HG02588 (cell line): ENCODE measurements around the gene ATP1A2.

ENCODE experiments used
- ATAC-seq: cut with Tn5 transposase; IDR thresholded peaks from one replicate; pipeline ENCODE4 v1.9.1; 2021; ENCODE audit warnings: mild to moderate bottlenecking, moderate library complexity; ENCODE audit not compliant: unreplicated experiment

ATP1A2 gene

GRCh38 chr1:160168609-160169369, 53.2 kb downstream of the ATP1A2 start:
- no peak for ATAC-seq

GRCh38 chr1:160169553-160170399, 54.2 kb downstream of the ATP1A2 start:
- peak; percentile 63 for ATAC-seq

- no peak for ATAC-seq
These were observed 55.8 kb downstream of the ATP1A2 start for GRCh38 chr1:160171354-160171753.

DNA sequence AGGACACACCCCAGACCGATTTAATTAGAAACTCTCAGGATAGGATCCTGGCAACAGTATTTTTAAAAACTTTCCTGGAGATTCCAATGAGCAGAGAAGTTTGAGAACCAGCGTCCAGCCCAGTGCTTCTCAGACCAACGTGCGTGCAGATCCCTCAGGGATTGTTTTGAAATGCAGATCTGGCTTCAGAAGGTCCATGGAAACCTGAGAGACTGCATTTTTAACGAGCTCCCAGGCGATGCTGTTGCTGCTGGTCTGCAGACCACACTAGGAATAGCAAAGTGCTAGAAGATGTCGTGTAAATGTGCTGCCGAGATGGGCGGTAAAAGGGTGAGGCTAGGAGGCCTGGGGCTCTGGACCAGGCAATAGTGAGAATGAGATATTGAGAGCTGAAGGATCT, 56.4 kb downstream of the ATP1A2 start:
- no peak for ATAC-seq

DNA sequence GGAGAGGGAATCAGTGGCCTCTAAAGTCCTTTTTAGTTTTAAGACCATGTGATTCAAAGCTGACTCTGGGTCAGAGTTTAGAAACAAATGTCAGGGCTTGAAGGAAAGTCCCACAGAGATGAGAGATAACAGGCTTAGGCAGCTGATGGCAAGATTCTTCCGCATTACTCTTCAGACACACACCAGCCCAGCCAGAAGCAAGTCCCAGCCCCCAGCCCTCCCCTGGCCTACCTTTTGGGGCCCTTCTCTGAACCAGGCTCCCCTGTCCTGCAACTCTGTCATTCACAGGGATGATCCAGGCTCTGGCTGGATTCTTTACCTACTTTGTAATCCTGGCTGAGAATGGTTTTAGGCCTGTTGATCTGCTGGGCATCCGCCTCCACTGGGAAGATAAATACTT, 61.7 kb downstream of the ATP1A2 start:
- ATAC-seq = no peak

- no peak for ATAC-seq
These were observed 62.1 kb downstream of the ATP1A2 start for GRCh38 chr1:160177667-160178066.

GRCh38 chr1:160178731-160179130, 63.2 kb downstream of the ATP1A2 start:
- no peak for ATAC-seq

DNA sequence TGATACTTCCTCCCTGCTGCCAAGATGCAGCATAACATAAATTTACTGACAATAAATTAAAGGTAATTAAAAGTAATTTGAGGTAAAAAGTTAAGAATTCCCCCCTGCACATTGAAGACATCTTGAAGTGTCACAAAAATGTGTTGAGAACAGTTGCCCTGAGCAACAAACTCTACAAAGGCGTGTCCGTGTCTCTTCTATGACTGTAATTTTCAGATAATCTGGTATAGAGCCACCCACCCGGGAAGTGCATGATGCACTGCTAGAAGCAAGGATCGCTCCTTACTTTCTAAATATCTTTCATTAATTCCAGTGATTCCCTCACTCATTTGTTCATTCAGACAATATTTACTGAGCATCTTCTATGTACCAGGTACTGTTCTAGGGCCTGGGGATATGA, 63.8 kb downstream of the ATP1A2 start:
- no peak for ATAC-seq

DNA sequence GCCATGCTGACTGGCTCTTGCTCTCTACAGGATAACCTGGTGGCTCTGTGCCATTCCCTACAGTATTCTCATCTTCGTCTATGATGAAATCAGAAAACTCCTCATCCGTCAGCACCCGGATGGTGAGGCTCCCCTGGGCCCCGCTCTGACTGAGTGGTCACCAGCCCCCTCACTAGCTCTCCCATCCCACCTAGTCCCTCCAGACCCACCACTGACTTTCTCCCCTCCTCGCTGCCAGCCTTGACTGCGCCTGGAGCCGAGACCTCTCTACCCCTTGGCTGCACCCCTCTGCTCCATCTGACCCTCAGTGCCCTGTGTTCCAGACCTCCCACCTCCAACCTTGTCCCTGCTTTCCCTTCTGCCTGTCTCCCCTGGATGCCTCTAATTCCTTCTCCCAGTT, 70.7 kb downstream of the ATP1A2 start:
- no peak for ATAC-seq

DNA sequence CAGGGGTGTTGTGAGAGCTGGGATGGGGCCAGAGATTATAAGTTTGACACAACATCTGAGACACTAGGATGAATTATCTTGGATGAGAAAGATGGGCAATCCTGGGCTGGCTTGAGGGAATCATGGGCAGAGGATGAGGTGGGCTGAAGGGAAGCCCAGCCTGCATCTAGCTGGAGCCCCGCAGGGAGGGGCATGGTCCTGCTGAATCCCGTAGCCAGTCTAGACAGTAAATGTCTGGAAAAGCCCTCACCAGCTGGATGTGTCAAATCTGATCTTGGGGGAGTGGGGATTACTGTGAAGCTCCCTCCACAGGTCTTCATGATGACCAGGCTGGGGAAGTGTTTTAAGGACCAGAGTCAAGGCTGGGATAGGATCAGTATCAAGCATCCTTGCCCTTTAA, 71.2 kb downstream of the ATP1A2 start:
- no peak for ATAC-seq

DNA sequence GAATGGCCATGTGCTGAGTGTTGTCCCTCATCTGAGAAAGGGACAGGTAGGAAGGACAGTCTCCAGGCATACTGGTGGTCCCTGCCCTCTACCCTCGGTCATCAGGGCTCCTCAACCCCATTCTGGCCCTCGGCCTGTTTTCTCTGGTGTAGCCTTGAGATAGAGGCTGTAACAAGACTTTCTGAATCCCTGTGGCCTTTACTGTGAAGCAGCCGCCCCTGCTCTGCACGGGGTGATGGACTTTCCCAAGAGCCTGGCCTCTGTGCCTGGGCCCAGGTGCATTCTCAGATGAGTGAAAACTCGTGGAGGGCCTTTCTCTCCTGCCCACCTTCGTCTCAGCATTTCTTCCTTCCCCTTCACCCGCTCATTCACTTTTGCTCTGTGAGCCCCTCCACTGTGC, 71.8 kb downstream of the ATP1A2 start:
- no peak for ATAC-seq

DNA sequence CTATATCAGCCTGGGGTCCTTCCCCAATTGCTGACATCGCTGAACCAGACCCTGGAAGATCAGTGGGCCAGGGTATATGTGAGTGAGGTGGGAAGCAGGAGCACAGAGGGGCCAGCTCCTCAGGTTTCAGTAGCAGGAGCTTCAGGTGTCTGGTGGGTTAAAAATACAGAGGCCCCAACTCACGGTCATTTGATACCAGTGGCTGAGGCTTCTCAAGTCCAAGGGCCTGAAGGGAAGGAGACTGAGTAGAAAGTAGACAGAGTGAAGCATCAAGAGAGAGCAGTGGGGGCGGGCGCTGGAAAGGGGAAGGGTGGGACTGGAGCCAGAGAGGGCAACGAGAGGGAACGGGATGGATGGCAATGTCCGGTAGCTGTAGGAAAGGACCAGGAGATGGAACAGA, 72.8 kb downstream of the ATP1A2 start:
- ATAC-seq = no peak

GRCh38 chr1:160189649-160190625, 74.4 kb downstream of the ATP1A2 start, which contains the start of gene CASQ1:
Gene CASQ1 (plus strand): TSS chr1:160190575. CDS start chr1:160190752, 177 bp downstream.
- no peak for ATAC-seq

DNA sequence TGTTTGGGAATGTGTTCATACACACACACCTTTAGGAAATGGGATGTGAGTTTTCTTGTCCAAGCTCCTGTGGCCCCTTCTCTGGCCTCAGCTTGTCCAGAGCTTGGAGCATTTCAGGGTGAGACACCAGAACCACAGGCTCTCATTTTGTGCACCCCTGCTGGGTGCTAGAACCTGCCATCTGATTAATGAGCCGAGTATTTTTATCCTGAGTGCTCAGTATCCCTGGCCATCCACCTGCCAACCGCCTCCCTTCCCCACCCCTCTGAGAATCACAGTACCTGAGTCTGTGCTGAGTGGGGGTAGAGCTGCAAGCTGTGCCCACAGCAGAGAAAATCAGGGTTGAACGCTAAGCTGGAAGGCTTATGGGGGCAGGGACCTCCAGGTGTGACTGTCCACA, 76.2 kb downstream of the ATP1A2 start:
- no peak for ATAC-seq

- no peak for ATAC-seq
These were observed 76.7 kb downstream of the ATP1A2 start for GRCh38 chr1:160192234-160192633.
